HG03442 (cell line): ENCODE results near the gene PIERCE2.
"Not testable (repeated sequence)": the region's sequence is repeated elsewhere in the genome, so short reads cannot be mapped to it uniquely, and the experiment has no call there.

ENCODE experiments used
- ATAC-seq: cut with Tn5 transposase; IDR thresholded peaks from one replicate; pipeline ENCODE4 v1.9.1; 2021; ENCODE audit warnings: mild to moderate bottlenecking, moderate library complexity; ENCODE audit not compliant: unreplicated experiment

The PIERCE2 gene

GRCh38 chr15:55408012-55408928 is at the start of gene PIERCE2, which contains the start of gene CCPG1:
Gene PIERCE2, plus strand, starts transcription at chr15:55408495. Its CDS starts 274 bp downstream, at chr15:55408769.
Gene CCPG1, minus strand, starts transcription at chr15:55408359. Its CDS starts 18,935 bp downstream, at chr15:55389424.
- peak; percentile 93 for ATAC-seq

- no peak for ATAC-seq
Measured at GRCh38 chr15:55360256-55360655, 48.0 kb upstream of the PIERCE2 start.

- ATAC-seq, result no peak
Measured at GRCh38 chr15:55361048-55361447, 47.2 kb upstream of the PIERCE2 start.

GRCh38 chr15:55362641-55363040 is 45.7 kb upstream of the PIERCE2 start:
- no peak for ATAC-seq

- no peak for ATAC-seq
Measured at GRCh38 chr15:55366981-55367380, 41.3 kb upstream of the PIERCE2 start.

GRCh38 chr15:55372701-55373440 is 35.4 kb upstream of the PIERCE2 start:
- ATAC-seq, result no peak

- no peak for ATAC-seq
Measured at GRCh38 chr15:55379095-55379494, 29.2 kb upstream of the PIERCE2 start.

GRCh38 chr15:55381595-55381994 is 26.7 kb upstream of the PIERCE2 start:
- ATAC-seq, result no peak

GRCh38 chr15:55383687-55384086 is 24.6 kb upstream of the PIERCE2 start:
- no peak for ATAC-seq

- no peak for ATAC-seq
Measured at GRCh38 chr15:55387027-55387426, 21.3 kb upstream of the PIERCE2 start.

GRCh38 chr15:55389264-55389607 is 19.1 kb upstream of the PIERCE2 start:
- no peak for ATAC-seq

GRCh38 chr15:55394694-55395093 is 13.6 kb upstream of the PIERCE2 start:
- no peak for ATAC-seq

- no peak for ATAC-seq
Measured at GRCh38 chr15:55398243-55398642, 10.1 kb upstream of the PIERCE2 start.

GRCh38 chr15:55400050-55400449 is 8.2 kb upstream of the PIERCE2 start:
- ATAC-seq, result not testable (repeated sequence)

GRCh38 chr15:55401786-55402246 is 6.5 kb upstream of the PIERCE2 start:
- ATAC-seq, result no peak

GRCh38 chr15:55402707-55403106 is 5.6 kb upstream of the PIERCE2 start:
- no peak for ATAC-seq

- ATAC-seq, result no peak
Measured at GRCh38 chr15:55403531-55403930, 4.8 kb upstream of the PIERCE2 start.

GRCh38 chr15:55407498-55408011 is 740 bp upstream of the PIERCE2 start:
- ATAC-seq, result no peak

- ATAC-seq, result not testable (repeated sequence)
Measured at GRCh38 chr15:55408976-55409375, 681 bp downstream of the PIERCE2 start.

GRCh38 chr15:55417678-55418077 is 9.4 kb downstream of the PIERCE2 start:
- ATAC-seq, result not testable (repeated sequence)

- no peak for ATAC-seq
Measured at GRCh38 chr15:55420171-55420866, 12.0 kb downstream of the PIERCE2 start.
